Neural cell (in vitro differentiated cells): ENCODE measurements around the gene CETN2.

Experiments
- EP300 ChIP-seq: fragments of 450-650 bp; conservative IDR thresholded peaks from 2 replicates; pipeline ENCODE4 v1.6.1; 2014; ENCODE audit warnings: antibody characterized with exemption, mild to moderate bottlenecking, moderate library complexity; ENCODE audit not compliant: poor library complexity, severe bottlenecking
- EZH2 ChIP-seq: fragments of 200-600, 300-800 bp; shearing (Covaris generic), sonication (generic); IDR thresholded peaks from 2 replicates; pipeline ENCODE4 v1.6.1; 2014; ENCODE audit warnings: antibody characterized with exemption, low read length, borderline replicate concordance, mild to moderate bottlenecking; ENCODE audit not compliant: insufficient read depth, poor library complexity, severe bottlenecking
- POLR2AphosphoS5 ChIP-seq: IDR thresholded peaks from 2 replicates; pipeline ENCODE4 v1.6.1; 2012
- SMC3 ChIP-seq: fragments of 450-650 bp; conservative IDR thresholded peaks from 2 replicates; pipeline ENCODE4 v1.6.1; 2014; ENCODE audit warnings: antibody characterized with exemption, mild to moderate bottlenecking, moderate library complexity; ENCODE audit not compliant: poor library complexity
- TAF1 ChIP-seq: IDR thresholded peaks from 2 replicates; pipeline ENCODE4 v1.6.1; 2012; ENCODE audit warnings: low read depth
- TF ChIP-seq, protein P1 (sequence below): fragments of 450-650 bp; IDR thresholded peaks from 2 replicates; pipeline ENCODE4 v1.5.1; 2014; ENCODE audit warnings: antibody characterized with exemption, mild to moderate bottlenecking, moderate library complexity; ENCODE audit not compliant: poor library complexity, severe bottlenecking
- TF ChIP-seq, protein P2 (sequence below): IDR thresholded peaks from 2 replicates; pipeline ENCODE4 v1.6.1; 2012; ENCODE audit warnings: borderline replicate concordance

DNA sequence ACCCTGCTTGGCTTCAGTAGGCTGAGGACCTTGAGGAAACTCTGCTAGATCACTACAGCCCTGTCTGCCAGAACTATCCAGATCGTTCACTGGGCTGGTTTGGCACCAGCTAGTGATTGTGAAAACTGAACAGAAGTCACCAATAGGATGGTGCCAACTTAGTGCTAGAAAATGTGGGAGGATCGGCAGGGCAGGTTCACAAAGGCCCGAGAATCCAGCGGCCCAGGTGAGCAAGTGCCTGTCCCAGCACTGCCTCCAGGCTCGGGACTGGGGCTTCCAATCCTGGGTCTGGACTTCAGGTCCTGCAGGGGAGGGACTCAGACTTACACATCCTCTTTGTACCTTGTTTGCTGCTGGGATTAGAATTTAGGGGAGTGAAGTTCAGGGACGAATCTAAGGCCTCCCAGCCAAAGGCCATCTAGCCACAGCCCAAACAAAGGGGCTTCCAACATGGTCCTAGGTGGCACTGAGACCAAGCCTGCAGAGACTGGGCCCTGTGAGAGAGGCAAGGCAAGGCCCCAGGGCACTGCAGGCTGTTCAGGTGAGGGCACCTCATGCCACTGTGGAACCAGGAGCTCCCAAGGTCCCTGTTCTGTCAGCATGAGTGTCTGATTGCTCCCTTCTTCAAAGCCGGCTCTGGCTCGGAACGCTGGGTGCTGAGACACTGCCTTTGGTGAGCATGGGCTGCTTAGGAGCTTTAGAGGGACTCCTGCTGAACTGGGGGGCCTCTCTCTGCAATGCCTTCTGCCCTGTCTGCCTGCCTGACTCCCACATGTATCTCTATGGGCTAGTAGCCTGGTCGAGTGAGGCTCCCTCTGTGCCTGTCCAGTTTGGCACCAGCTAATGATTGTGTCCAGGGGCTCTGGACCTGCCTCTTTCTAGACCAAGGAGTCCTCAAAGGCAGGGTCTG, 46.6 kb upstream of the CETN2 start:
- TF ChIP-seq EP300 (no peak), TAF1 (no peak), POLR2AphosphoS5 (no peak), SMC3 (no peak), EZH2 (no peak)
- TF ChIP-seq, protein P1, sequence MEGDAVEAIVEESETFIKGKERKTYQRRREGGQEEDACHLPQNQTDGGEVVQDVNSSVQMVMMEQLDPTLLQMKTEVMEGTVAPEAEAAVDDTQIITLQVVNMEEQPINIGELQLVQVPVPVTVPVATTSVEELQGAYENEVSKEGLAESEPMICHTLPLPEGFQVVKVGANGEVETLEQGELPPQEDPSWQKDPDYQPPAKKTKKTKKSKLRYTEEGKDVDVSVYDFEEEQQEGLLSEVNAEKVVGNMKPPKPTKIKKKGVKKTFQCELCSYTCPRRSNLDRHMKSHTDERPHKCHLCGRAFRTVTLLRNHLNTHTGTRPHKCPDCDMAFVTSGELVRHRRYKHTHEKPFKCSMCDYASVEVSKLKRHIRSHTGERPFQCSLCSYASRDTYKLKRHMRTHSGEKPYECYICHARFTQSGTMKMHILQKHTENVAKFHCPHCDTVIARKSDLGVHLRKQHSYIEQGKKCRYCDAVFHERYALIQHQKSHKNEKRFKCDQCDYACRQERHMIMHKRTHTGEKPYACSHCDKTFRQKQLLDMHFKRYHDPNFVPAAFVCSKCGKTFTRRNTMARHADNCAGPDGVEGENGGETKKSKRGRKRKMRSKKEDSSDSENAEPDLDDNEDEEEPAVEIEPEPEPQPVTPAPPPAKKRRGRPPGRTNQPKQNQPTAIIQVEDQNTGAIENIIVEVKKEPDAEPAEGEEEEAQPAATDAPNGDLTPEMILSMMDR: no peak
- TF ChIP-seq, protein P2, sequence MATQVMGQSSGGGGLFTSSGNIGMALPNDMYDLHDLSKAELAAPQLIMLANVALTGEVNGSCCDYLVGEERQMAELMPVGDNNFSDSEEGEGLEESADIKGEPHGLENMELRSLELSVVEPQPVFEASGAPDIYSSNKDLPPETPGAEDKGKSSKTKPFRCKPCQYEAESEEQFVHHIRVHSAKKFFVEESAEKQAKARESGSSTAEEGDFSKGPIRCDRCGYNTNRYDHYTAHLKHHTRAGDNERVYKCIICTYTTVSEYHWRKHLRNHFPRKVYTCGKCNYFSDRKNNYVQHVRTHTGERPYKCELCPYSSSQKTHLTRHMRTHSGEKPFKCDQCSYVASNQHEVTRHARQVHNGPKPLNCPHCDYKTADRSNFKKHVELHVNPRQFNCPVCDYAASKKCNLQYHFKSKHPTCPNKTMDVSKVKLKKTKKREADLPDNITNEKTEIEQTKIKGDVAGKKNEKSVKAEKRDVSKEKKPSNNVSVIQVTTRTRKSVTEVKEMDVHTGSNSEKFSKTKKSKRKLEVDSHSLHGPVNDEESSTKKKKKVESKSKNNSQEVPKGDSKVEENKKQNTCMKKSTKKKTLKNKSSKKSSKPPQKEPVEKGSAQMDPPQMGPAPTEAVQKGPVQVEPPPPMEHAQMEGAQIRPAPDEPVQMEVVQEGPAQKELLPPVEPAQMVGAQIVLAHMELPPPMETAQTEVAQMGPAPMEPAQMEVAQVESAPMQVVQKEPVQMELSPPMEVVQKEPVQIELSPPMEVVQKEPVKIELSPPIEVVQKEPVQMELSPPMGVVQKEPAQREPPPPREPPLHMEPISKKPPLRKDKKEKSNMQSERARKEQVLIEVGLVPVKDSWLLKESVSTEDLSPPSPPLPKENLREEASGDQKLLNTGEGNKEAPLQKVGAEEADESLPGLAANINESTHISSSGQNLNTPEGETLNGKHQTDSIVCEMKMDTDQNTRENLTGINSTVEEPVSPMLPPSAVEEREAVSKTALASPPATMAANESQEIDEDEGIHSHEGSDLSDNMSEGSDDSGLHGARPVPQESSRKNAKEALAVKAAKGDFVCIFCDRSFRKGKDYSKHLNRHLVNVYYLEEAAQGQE: no peak
